ENCODE data around the gene KLK5. TPM values are rescaled to one million over a fixed set of nuclear protein-coding genes. Genes with fewer than 3 reads are reported as not detected.

The KLK5 gene
- total RNA-seq, 1 experiment from 2014 or later, result not detected

Other genes starting within 250 kb of the KLK5 start
- 0.68 and 2.2 TPM in 2 replicates for gene SHANK1, start 233.2 kb downstream of the KLK5 start, total RNA-seq (2014; rRNA removed; shearing (Covaris generic))
- gene CLEC11A, start 229.7 kb downstream of the KLK5 start, total RNA-seq (2014; rRNA removed; shearing (Covaris generic)), result 0.45 and 4.6 TPM in 2 replicates
- gene GPR32, start 182.6 kb downstream of the KLK5 start, total RNA-seq (2014; rRNA removed; shearing (Covaris generic)), result not detected in 2 replicates
- not detected in 2 replicates for gene ACP4, start 162.6 kb downstream of the KLK5 start, total RNA-seq (2014; rRNA removed; shearing (Covaris generic))
- gene KLK1, start 129.3 kb downstream of the KLK5 start, total RNA-seq (2014; rRNA removed; shearing (Covaris generic)), result not detected in 2 replicates
- not detected in 2 replicates for gene KLK15, start 119.5 kb downstream of the KLK5 start, total RNA-seq (2014; rRNA removed; shearing (Covaris generic))
- gene KLK3, start 98.1 kb downstream of the KLK5 start, total RNA-seq (2014; rRNA removed; shearing (Covaris generic)), result not detected in 2 replicates
- not detected in 2 replicates for gene KLK2, start 79.6 kb downstream of the KLK5 start, total RNA-seq (2014; rRNA removed; shearing (Covaris generic))
- not detected in 2 replicates for gene KLK4, start 41.6 kb downstream of the KLK5 start, total RNA-seq (2014; rRNA removed; shearing (Covaris generic))
- not detected in 2 replicates for gene KLK6, start 16.6 kb upstream of the KLK5 start, total RNA-seq (2014; rRNA removed; shearing (Covaris generic))
- gene KLK7, start 30.9 kb upstream of the KLK5 start, total RNA-seq (2014; rRNA removed; shearing (Covaris generic)), result not detected in 2 replicates
- gene KLK8, start 48.6 kb upstream of the KLK5 start, total RNA-seq (2014; rRNA removed; shearing (Covaris generic)), result not detected in 2 replicates
- not detected in 2 replicates for gene KLK10, start 66.7 kb upstream of the KLK5 start, total RNA-seq (2014; rRNA removed; shearing (Covaris generic))
- not detected in 2 replicates for gene KLK11, start 73.6 kb upstream of the KLK5 start, total RNA-seq (2014; rRNA removed; shearing (Covaris generic))
- not detected in 2 replicates for gene KLK12, start 82.0 kb upstream of the KLK5 start, total RNA-seq (2014; rRNA removed; shearing (Covaris generic))
- gene KLK13, start 112.1 kb upstream of the KLK5 start, total RNA-seq (2014; rRNA removed; shearing (Covaris generic)), result not detected in 2 replicates
- gene KLK14, start 129.8 kb upstream of the KLK5 start, total RNA-seq (2014; rRNA removed; shearing (Covaris generic)), result not detected in 2 replicates
- gene CTU1, start 155.4 kb upstream of the KLK5 start, total RNA-seq (2014; rRNA removed; shearing (Covaris generic)), result 2.8 and 6.0 TPM in 2 replicates
- gene SIGLEC9, start 171.9 kb upstream of the KLK5 start, total RNA-seq (2014; rRNA removed; shearing (Covaris generic)), result not detected in 2 replicates
- not detected in 2 replicates for gene SIGLEC7, start 189.3 kb upstream of the KLK5 start, total RNA-seq (2014; rRNA removed; shearing (Covaris generic))

Data from H4 (cell line).